Trophoblast cell (in vitro differentiated cells and primary cell): ENCODE results near the gene SLC22A23.

Experiments
- DNase-seq, 2 donors: peaks; one replicate each; pipeline ENCODE4 v3.0.0-alpha.2; 2016
- H2AFZ ChIP-seq: 2 replicates; pipeline ENCODE4 v1.6.1; 2013; ENCODE audit warnings: low read length, moderate library complexity, mild to moderate bottlenecking; ENCODE audit not compliant: insufficient read depth, poor library complexity
- H2AK5ac ChIP-seq: 2 replicates; pipeline ENCODE4 v1.6.1; 2013; ENCODE audit warnings: mild to moderate bottlenecking, low read length
- H2BK120ac ChIP-seq: 2 replicates; pipeline ENCODE4 v1.6.1; 2013; ENCODE audit warnings: low read length, mild to moderate bottlenecking, moderate library complexity; ENCODE audit not compliant: insufficient read depth, poor library complexity
- H2BK12ac ChIP-seq: 2 replicates; pipeline ENCODE4 v1.6.1; 2013; ENCODE audit warnings: mild to moderate bottlenecking, low read length, moderate library complexity
- H2BK5ac ChIP-seq: 2 replicates; pipeline ENCODE4 v1.6.1; 2013; ENCODE audit warnings: low read length, low read depth, moderate library complexity, mild to moderate bottlenecking; ENCODE audit not compliant: poor library complexity
- H3K14ac ChIP-seq: 2 replicates; pipeline ENCODE4 v1.6.1; 2013; ENCODE audit warnings: mild to moderate bottlenecking, low read length
- H3K18ac ChIP-seq: 2 replicates; pipeline ENCODE4 v1.6.1; 2013; ENCODE audit warnings: mild to moderate bottlenecking, low read length
- H3K23ac ChIP-seq: 2 replicates; pipeline ENCODE4 v1.6.1; 2013; ENCODE audit warnings: low read length
- H3K27ac ChIP-seq: 2 replicates; pipeline ENCODE4 v1.5.1; 2013; ENCODE audit warnings: low read depth, mild to moderate bottlenecking, inconsistent platforms, low read length, moderate library complexity
- H3K27me3 ChIP-seq: 2 replicates; pipeline ENCODE4 v1.6.1; 2013; ENCODE audit warnings: inconsistent platforms, mild to moderate bottlenecking, low read length, moderate library complexity; ENCODE audit not compliant: insufficient read depth
- H3K36me3 ChIP-seq, 2 experiments: 1 replicate in 1 of 2; 2 replicates in 1 of 2; pipeline ENCODE4 v1.6.1; 2013; ENCODE audit warnings: low read length in 2 of 2, mild to moderate bottlenecking in 2 of 2, moderate library complexity in 1 of 2; ENCODE audit not compliant: insufficient read depth in 2 of 2, control insufficient read depth in 1 of 2
- H3K4ac ChIP-seq: 2 replicates; pipeline ENCODE4 v1.6.1; 2013; ENCODE audit warnings: low read depth, mild to moderate bottlenecking, low read length, moderate library complexity
- H3K4me1 ChIP-seq, 2 experiments: 1 replicate in 1 of 2; 2 replicates in 1 of 2; pipeline ENCODE4 v1.6.1; 2013; ENCODE audit warnings: low read length in 2 of 2, mild to moderate bottlenecking in 2 of 2, moderate library complexity in 1 of 2; ENCODE audit not compliant: insufficient read depth in 2 of 2, control insufficient read depth in 1 of 2
- H3K4me2 ChIP-seq: 2 replicates; pipeline ENCODE4 v1.6.1; 2013; ENCODE audit warnings: inconsistent platforms, mild to moderate bottlenecking, low read length, moderate library complexity
- H3K4me3 ChIP-seq: 2 replicates; pipeline ENCODE4 v1.5.1; 2013; ENCODE audit warnings: mild to moderate bottlenecking, low read depth, low read length, inconsistent platforms
- H3K79me1 ChIP-seq: one replicate; pipeline ENCODE4 v1.6.1; 2013; ENCODE audit warnings: low read length
- H3K79me2 ChIP-seq: 2 replicates; pipeline ENCODE4 v1.6.1; 2013; ENCODE audit warnings: low read length, mild to moderate bottlenecking; ENCODE audit not compliant: control insufficient read depth, insufficient read depth, poor library complexity
- H3K9ac ChIP-seq: 2 replicates; pipeline ENCODE4 v1.6.1; 2013; ENCODE audit warnings: mild to moderate bottlenecking, low read length
- H3K9me3 ChIP-seq: 2 replicates; pipeline ENCODE4 v1.6.1; 2013; ENCODE audit warnings: low read depth, mild to moderate bottlenecking, control low read depth, inconsistent platforms, low read length; ENCODE audit not compliant: insufficient read depth
- H4K12ac ChIP-seq: 2 replicates; pipeline ENCODE4 v1.6.1; 2013; ENCODE audit warnings: low read depth, mild to moderate bottlenecking, low read length, moderate library complexity
- H4K8ac ChIP-seq: 2 replicates; pipeline ENCODE4 v1.6.1; 2013; ENCODE audit warnings: low read depth, mild to moderate bottlenecking, low read length, moderate library complexity
- H4K91ac ChIP-seq: one replicate; pipeline ENCODE4 v1.6.1; 2013; ENCODE audit warnings: low read depth, mild to moderate bottlenecking, low read length, moderate library complexity
- WGBS: extraction: QIAGEN DNeasy Blood & Tissue Kit; methylation state at CpG from one replicate; pipeline ENCODE4 v1.1.7; 2013; ENCODE audit warnings: missing lambda C conversion rate; ENCODE audit not compliant: insufficient read length, insufficient coverage; ENCODE audit errors: extremely low coverage; 5-methylcytosine and 5-hydroxymethylcytosine counted together

The SLC22A23 gene

DNA sequence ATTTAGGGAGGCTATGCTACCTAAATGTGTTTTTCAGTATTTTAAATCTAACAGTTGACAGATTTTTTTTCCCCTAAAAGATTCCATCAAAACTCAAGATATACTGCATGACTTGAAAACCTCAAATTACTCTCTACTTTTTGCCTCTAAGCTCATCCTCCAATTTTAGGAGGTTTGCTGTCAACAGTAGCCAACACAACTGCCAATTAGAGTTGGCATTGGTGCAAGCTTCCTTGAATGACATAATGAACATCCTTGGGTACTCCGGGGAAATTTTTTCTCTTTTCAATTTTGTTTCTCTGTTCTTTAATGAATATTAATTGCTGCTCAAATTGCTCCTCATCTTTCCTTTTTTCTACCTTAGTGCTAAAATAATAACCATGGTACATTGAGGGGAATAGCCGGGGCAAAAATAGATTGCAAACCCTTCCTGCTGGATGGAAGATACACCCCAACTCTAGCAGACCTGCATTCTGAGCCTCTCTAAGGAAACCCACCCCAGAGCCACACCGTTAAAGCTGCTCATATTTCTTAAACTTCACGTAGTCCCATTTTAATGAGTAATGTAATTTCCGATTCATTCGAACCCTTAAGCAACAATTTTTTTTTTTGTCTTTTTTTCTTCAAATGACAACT, 34.3 kb downstream of the SLC22A23 start:
- H3K9me3 ChIP-seq: no peaks in the 10 kb centered on the region
- peaks cover 25 to 30% of the 10 kb centered on the region in 2 experiments for H3K4me1 ChIP-seq
- H3K4me2 ChIP-seq: no peak overlapping the region
- no CpG with 5 or more reads among the region's 6 CpGs for WGBS
- no peaks in the 10 kb centered on the region for H3K36me3 ChIP-seq
- DNase-seq: no peak
- no peak overlapping the region for H3K23ac ChIP-seq
- H3K18ac ChIP-seq: no peak overlapping the region
- no peak overlapping the region for H3K4me3 ChIP-seq
- H3K79me1 ChIP-seq: peaks cover 6% of the 10 kb centered on the region
- peak overlapping the region; percentile 9 for H2BK5ac ChIP-seq
- no peak overlapping the region for H2BK12ac ChIP-seq
- no peak overlapping the region for H3K14ac ChIP-seq
- H3K9ac ChIP-seq: no peak overlapping the region
- no peaks in the 10 kb centered on the region for H3K27me3 ChIP-seq
- H4K8ac ChIP-seq: no peak overlapping the region
- peaks cover 3% of the 10 kb centered on the region for H3K79me2 ChIP-seq
- no peak overlapping the region for H3K4ac ChIP-seq
- H2BK120ac ChIP-seq: no peak overlapping the region
- H2AFZ ChIP-seq: no peak overlapping the region
- H4K91ac ChIP-seq: no peak overlapping the region
- H4K12ac ChIP-seq: no peak overlapping the region
- H3K27ac ChIP-seq: peak overlapping the region; percentile 72
- H2AK5ac ChIP-seq: no peak overlapping the region

DNA sequence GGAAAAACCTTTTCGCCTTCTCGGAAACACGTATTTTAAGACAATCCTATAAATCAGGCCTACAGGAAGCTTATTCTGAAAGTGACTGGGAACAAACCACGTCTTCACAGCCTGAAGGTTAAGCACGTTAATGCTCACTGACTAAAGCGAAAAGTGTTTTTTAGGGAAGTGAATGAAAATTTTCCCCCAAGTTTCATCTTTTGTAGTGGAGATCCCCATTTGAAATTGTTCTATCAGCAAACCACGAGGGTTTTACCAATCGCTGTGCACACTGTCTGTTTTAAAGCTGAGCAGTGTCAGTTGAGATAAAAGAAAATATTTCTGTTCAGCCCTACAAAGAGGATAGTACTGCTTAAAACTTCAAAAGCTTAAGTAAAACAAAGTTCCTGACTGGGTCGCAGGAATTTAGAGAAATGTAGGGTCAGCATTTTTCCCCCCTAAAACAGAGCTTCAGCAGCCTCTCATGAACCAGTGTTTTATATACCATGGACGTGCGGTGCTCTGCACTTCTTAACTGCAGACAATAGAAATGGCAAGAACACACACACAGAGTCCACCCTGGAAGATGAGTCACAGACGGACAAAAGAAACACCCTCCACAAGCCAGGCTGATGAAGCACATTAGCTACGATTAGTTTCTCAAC, 34.9 kb downstream of the SLC22A23 start:
- peak overlapping the region; percentile 20 for H3K4me2 ChIP-seq

DNA sequence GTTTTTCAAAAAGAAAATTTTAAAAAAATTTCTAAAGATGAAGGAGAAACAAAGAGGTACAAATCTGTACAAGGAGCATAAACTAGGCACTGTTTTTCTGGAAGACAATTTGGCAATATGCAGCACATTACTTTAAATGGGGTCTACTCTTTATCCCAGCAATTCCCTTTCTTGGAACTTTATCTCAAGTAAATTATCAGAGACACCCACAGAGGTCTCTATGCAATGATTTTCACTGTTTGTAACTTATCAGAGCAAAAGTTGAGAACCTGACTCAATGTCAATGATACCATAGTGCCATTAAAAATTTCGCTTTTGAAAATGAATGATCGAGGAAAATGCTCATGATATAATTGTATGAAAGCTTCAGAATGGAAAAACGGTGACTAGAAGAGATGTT, 35.7 kb downstream of the SLC22A23 start:
- H2BK5ac ChIP-seq: no peak overlapping the region
- no peaks in the 10 kb centered on the region for H3K27me3 ChIP-seq
- WGBS: no CpG with 5 or more reads among the region's 3 CpGs
- no peak overlapping the region for H4K8ac ChIP-seq
- H3K23ac ChIP-seq: no peak overlapping the region
- H2BK12ac ChIP-seq: no peak overlapping the region
- H2AK5ac ChIP-seq: no peak overlapping the region
- no peak overlapping the region for H3K4me2 ChIP-seq
- peaks cover 6% of the 10 kb centered on the region for H3K79me1 ChIP-seq
- H3K27ac ChIP-seq: peak overlapping the region; percentile 20
- H3K4ac ChIP-seq: no peak overlapping the region
- H3K36me3 ChIP-seq: no peaks in the 10 kb centered on the region
- no peak overlapping the region for H2AFZ ChIP-seq
- H4K12ac ChIP-seq: no peak overlapping the region
- no peak for DNase-seq
- H3K4me3 ChIP-seq: no peak overlapping the region
- no peak overlapping the region for H3K18ac ChIP-seq
- H2BK120ac ChIP-seq: no peak overlapping the region
- H3K4me1 ChIP-seq: peaks cover 32 to 36% of the 10 kb centered on the region in 2 experiments
- H3K14ac ChIP-seq: no peak overlapping the region
- peaks cover 3% of the 10 kb centered on the region for H3K79me2 ChIP-seq
- no peaks in the 10 kb centered on the region for H3K9me3 ChIP-seq
- no peak overlapping the region for H4K91ac ChIP-seq
- H3K9ac ChIP-seq: no peak overlapping the region

More for the DNA sequence above, 34.9 kb downstream of the SLC22A23 start:
- Histone ChIP-seq H3K79me2 (peaks cover 3% of the 10 kb centered on the region), H4K8ac (no peak overlapping the region), H3K4me3 (no peak overlapping the region), H3K18ac (no peak overlapping the region), H2BK5ac (no peak overlapping the region), H2AFZ (no peak overlapping the region), H3K23ac (no peak overlapping the region), H3K4me1 (peaks cover 32% of the 10 kb centered on the region in 2 experiments), H3K4ac (no peak overlapping the region), H3K79me1 (peaks cover 6% of the 10 kb centered on the region), H3K27ac (peak overlapping the region; percentile 72), H2BK12ac (no peak overlapping the region), H3K36me3 (no peaks in the 10 kb centered on the region), H2BK120ac (no peak overlapping the region), H3K27me3 (no peaks in the 10 kb centered on the region), H4K12ac (no peak overlapping the region), H3K9me3 (no peaks in the 10 kb centered on the region), H3K9ac (no peak overlapping the region), H3K14ac (no peak overlapping the region), H2AK5ac (no peak overlapping the region), H4K91ac (no peak overlapping the region)
- peak in 1 of 2 donors; percentile 47 for DNase-seq
- no CpG with 5 or more reads among the region's 13 CpGs for WGBS

DNA sequence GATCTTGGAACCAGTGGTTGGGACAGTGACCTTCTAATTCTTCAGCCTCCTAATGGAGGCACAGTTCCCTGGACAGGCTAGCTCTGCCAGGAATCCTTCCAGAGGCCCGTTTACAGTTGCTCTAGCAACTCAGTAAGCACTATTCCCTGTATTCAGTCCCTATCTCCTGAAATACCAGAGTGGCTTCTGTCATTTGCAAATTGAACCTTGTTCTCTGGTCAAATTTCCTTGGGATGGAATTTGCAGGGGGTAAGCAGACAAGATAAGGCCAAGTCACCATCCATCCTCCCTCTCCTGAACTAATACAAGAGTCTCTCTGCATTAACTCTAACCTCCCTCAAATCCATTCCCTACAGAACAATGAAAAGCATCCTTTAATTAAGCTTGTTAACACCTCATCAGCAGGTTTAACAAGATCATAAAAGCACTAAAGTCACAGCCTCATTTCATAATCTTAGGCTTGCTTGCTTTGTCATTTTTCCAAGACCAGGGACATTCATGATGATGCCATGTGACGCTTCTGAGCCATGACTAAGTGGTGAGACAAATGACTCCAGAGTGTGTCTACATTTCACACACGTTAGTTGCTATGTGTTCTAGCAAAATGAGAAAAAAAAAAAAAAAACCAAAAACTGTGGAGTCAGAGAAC, 37.1 kb downstream of the SLC22A23 start:
- Histone ChIP-seq H4K12ac (no peak overlapping the region), H3K9me3 (no peaks in the 10 kb centered on the region)

More for the DNA sequence above, 37.1 kb downstream of the SLC22A23 start:
- no peak overlapping the region for H3K4me2 ChIP-seq
- peaks cover 3% of the 10 kb centered on the region for H3K79me2 ChIP-seq
- peak overlapping the region; percentile 52 for H3K4me3 ChIP-seq
- H2BK12ac ChIP-seq: peak overlapping the region; percentile 91
- no peak overlapping the region for H3K23ac ChIP-seq
- H3K4ac ChIP-seq: no peak overlapping the region
- H3K36me3 ChIP-seq: peaks cover 0 to 2% of the 10 kb centered on the region in 2 experiments
- no peak overlapping the region for H4K8ac ChIP-seq
- H3K4me1 ChIP-seq: peaks cover 39% of the 10 kb centered on the region in 2 experiments
- no peak overlapping the region for H3K9ac ChIP-seq
- peak overlapping the region; percentile 30 for H3K27ac ChIP-seq
- H2AK5ac ChIP-seq: no peak overlapping the region
- peak overlapping the region; percentile 41 for H4K91ac ChIP-seq
- H2BK120ac ChIP-seq: peak overlapping the region; percentile 44
- H2AFZ ChIP-seq: no peak overlapping the region
- H3K79me1 ChIP-seq: peaks cover 6% of the 10 kb centered on the region
- peak; percentile 87 to 96 for DNase-seq
- H2BK5ac ChIP-seq: peak overlapping the region; percentile 1
- no peak overlapping the region for H3K14ac ChIP-seq
- H3K18ac ChIP-seq: peak overlapping the region; percentile 51
- no CpG with 5 or more reads among the region's 3 CpGs for WGBS
- H3K27me3 ChIP-seq: no peaks in the 10 kb centered on the region
